Measurements from ENCODE around the gene ADIPOR1.

DNA sequence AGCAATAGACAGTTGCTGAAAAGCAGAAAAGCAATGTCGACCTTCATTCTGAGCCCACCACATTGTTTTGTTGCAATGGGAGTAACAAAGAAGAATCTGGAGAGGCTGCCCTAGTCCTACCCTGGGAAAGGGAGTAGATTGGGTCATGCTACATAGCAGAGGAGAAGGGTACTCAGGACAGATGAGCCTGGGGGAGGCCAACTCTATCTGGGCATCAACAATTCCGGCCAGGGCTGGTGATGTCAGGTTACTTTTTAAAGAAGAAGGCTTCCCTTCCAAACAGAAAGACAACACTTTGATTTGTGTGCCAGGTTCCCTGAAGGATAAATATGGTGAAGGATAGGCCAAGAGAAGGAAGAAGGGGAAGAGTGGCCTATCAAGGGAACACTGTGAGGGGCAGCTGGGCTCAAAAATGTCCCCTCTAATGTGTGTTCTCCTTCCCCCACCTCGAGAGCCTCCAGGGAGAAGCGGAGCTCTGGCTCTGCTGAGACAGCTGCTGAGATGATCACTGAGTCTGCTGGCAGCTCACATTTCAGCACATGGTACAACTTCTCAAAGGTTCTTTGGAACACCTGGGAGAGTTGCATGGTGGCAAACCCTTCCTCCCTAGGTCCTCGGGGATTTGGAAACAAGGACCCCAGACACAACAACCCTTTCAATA lies 3.2 kb upstream of the ADIPOR1 start:
- TF ChIP-seq, protein P1, sequence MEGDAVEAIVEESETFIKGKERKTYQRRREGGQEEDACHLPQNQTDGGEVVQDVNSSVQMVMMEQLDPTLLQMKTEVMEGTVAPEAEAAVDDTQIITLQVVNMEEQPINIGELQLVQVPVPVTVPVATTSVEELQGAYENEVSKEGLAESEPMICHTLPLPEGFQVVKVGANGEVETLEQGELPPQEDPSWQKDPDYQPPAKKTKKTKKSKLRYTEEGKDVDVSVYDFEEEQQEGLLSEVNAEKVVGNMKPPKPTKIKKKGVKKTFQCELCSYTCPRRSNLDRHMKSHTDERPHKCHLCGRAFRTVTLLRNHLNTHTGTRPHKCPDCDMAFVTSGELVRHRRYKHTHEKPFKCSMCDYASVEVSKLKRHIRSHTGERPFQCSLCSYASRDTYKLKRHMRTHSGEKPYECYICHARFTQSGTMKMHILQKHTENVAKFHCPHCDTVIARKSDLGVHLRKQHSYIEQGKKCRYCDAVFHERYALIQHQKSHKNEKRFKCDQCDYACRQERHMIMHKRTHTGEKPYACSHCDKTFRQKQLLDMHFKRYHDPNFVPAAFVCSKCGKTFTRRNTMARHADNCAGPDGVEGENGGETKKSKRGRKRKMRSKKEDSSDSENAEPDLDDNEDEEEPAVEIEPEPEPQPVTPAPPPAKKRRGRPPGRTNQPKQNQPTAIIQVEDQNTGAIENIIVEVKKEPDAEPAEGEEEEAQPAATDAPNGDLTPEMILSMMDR (IDR thresholded peaks at IDR 0.05): no peak
- TF ChIP-seq RNF2 (IDR thresholded peaks at IDR 0.05; ENCODE audit: borderline replicate concordance, low read depth): no peak
- TF ChIP-seq MYC (IDR thresholded peaks at IDR 0.05; ENCODE audit: borderline replicate concordance, low read length): no peak
